ENCODE data around the gene PRMT7. TPM values are rescaled to one million over a fixed set of nuclear protein-coding genes. Genes with fewer than 3 reads are reported as not detected.

The PRMT7 gene
- total RNA-seq, 1 donor from 2014 or later: 36.7 TPM

- peaks cover 8% of the 10 kb centered on the region for H3K36me3 ChIP-seq (ENCODE audit: insufficient read depth, low read length)
- no peaks in the 10 kb centered on the region for H3K9me3 Mint-ChIP-seq (ENCODE audit: unreplicated experiment)
- peak overlapping the region; percentile 77 for H3K27ac ChIP-seq (ENCODE audit: low read depth, low read length)
- no peak for TF ChIP-seq EZH2 (IDR thresholded peaks at IDR 0.05; ENCODE audit: insufficient read depth, low read length)
- no peak for TF ChIP-seq CTCF (IDR thresholded peaks at IDR 0.05; ENCODE audit: insufficient read depth, low read depth, low read length)
- no peak for DNase-seq (ENCODE audit: low read depth)
- H3K4me3 ChIP-seq (ENCODE audit: insufficient read depth, low read depth, low read length): peak overlapping the region; percentile 92
- H3K79me2 ChIP-seq (ENCODE audit: insufficient read depth, low read length): peaks cover 71% of the 10 kb centered on the region
- peak overlapping the region; percentile 97 for H3K4me3 Mint-ChIP-seq (ENCODE audit: unreplicated experiment)
- FAIRE-seq: no peak
- H2AFZ ChIP-seq (ENCODE audit: low read depth, low read length): peak overlapping the region; percentile 95
- H3K4me2 ChIP-seq (ENCODE audit: low read length): peak overlapping the region; percentile 89
- H3K9ac ChIP-seq (ENCODE audit: low read length): peak overlapping the region; percentile 93
- H3K4me1 ChIP-seq (ENCODE audit: insufficient read depth, low read length): peaks cover 10% of the 10 kb centered on the region
- no peaks in the 10 kb centered on the region for H3K27me3 Mint-ChIP-seq (ENCODE audit: low read depth, unreplicated experiment)
- H3K36me3 Mint-ChIP-seq (ENCODE audit: low read depth, unreplicated experiment): peaks cover 6% of the 10 kb centered on the region
- H3K4me1 Mint-ChIP-seq (ENCODE audit: low read depth, unreplicated experiment): peaks cover 10% of the 10 kb centered on the region
- H3K27ac Mint-ChIP-seq (ENCODE audit: unreplicated experiment): peak overlapping the region; percentile 82
- H3K9me3 ChIP-seq (ENCODE audit: insufficient read depth, low read depth, low read length): no peaks in the 10 kb centered on the region
- no peaks in the 10 kb centered on the region for H3K27me3 ChIP-seq (ENCODE audit: insufficient read depth, low read length)
- peaks cover 15% of the 10 kb centered on the region for H4K20me1 ChIP-seq (ENCODE audit: insufficient read depth, low read length)
Measured at GRCh38 chr16:68310437-68310773, 414 bp upstream of the PRMT7 start.

GRCh38 chr16:68313116-68313515 is 2.3 kb downstream of the PRMT7 start:
- DNase-seq (ENCODE audit: low read depth) (no peak), FAIRE-seq (no peak)
- Histone ChIP-seq H3K27ac (ENCODE audit: low read depth, low read length) (no peak overlapping the region), H3K79me2 (ENCODE audit: insufficient read depth, low read length) (peaks cover 49% of the 10 kb centered on the region), H3K4me2 (ENCODE audit: low read length) (no peak overlapping the region), H3K4me3 (ENCODE audit: insufficient read depth, low read depth, low read length) (no peak overlapping the region), H3K27me3 (ENCODE audit: insufficient read depth, low read length) (no peaks in the 10 kb centered on the region), H3K9me3 (ENCODE audit: insufficient read depth, low read depth, low read length) (no peaks in the 10 kb centered on the region), H2AFZ (ENCODE audit: low read depth, low read length) (no peak overlapping the region), H3K4me1 (ENCODE audit: insufficient read depth, low read length) (peaks cover 10% of the 10 kb centered on the region), H4K20me1 (ENCODE audit: insufficient read depth, low read length) (peaks cover 14% of the 10 kb centered on the region), H3K36me3 (ENCODE audit: insufficient read depth, low read length) (peaks cover 6% of the 10 kb centered on the region), H3K9ac (ENCODE audit: low read length) (no peak overlapping the region)
- peaks cover 10% of the 10 kb centered on the region for H3K36me3 Mint-ChIP-seq (ENCODE audit: low read depth, unreplicated experiment)
- H3K27ac Mint-ChIP-seq (ENCODE audit: unreplicated experiment): no peak overlapping the region
- TF ChIP-seq EZH2 (IDR thresholded peaks at IDR 0.05; ENCODE audit: insufficient read depth, low read length): no peak
- TF ChIP-seq CTCF (IDR thresholded peaks at IDR 0.05; ENCODE audit: insufficient read depth, low read depth, low read length): no peak
- H3K9me3 Mint-ChIP-seq (ENCODE audit: unreplicated experiment): no peaks in the 10 kb centered on the region
- H3K27me3 Mint-ChIP-seq (ENCODE audit: low read depth, unreplicated experiment): no peaks in the 10 kb centered on the region
- no peak overlapping the region for H3K4me3 Mint-ChIP-seq (ENCODE audit: unreplicated experiment)
- peaks cover 10% of the 10 kb centered on the region for H3K4me1 Mint-ChIP-seq (ENCODE audit: low read depth, unreplicated experiment)

DNA sequence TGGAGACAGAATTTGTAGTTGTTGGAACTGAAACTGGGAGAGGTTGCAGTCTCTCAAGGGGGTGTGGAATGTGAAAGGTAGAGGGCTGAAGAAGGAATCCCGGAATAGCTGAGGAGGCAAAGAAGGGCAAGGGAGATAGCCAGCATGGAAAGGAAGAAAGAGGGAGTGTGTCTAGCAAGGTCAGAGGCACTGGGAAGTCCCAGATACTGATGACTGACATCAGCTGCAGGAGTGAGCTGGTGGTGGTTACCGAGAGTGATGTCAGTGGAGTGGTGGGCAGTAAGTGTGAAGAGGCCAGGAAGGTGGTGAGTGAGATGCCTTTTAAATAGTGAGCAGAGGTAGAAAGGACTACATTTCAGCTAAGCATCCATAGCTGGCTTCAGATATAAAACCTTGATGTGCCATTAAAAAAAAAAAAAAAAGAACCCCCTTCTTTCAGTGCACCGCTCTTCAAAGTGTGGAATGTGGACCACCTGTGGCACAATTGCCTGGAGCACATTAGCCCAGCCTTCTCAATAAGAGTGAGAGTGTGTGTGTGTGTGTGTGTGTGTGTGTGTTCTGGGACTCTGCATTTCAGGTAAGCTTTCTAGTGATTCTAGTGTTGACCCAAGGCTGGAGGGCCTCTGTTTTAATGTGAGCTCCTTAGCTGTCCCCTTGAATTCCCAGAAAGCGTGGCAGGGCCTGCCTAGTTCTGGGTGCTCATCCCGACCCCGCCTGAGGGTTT is 8.5 kb downstream of the PRMT7 start:
- H3K9ac ChIP-seq (ENCODE audit: low read length): no peak overlapping the region
- peaks cover 14% of the 10 kb centered on the region for H4K20me1 ChIP-seq (ENCODE audit: insufficient read depth, low read length)
- Mint-ChIP-seq H3K4me3 (ENCODE audit: unreplicated experiment) (no peak overlapping the region), H3K4me1 (ENCODE audit: low read depth, unreplicated experiment) (peaks cover 7% of the 10 kb centered on the region), H3K9me3 (ENCODE audit: unreplicated experiment) (no peaks in the 10 kb centered on the region), H3K27me3 (ENCODE audit: low read depth, unreplicated experiment) (no peaks in the 10 kb centered on the region), H3K27ac (ENCODE audit: unreplicated experiment) (no peak overlapping the region), H3K36me3 (ENCODE audit: low read depth, unreplicated experiment) (peaks cover 22% of the 10 kb centered on the region)
- peaks cover 6% of the 10 kb centered on the region for H3K79me2 ChIP-seq (ENCODE audit: insufficient read depth, low read length)
- no peak overlapping the region for H3K27ac ChIP-seq (ENCODE audit: low read depth, low read length)
- DNase-seq (ENCODE audit: low read depth) (no peak), FAIRE-seq (no peak)
- H3K4me2 ChIP-seq (ENCODE audit: low read length): no peak overlapping the region
- H3K36me3 ChIP-seq (ENCODE audit: insufficient read depth, low read length): peaks cover 10% of the 10 kb centered on the region
- no peak overlapping the region for H2AFZ ChIP-seq (ENCODE audit: low read depth, low read length)
- no peak overlapping the region for H3K4me3 ChIP-seq (ENCODE audit: insufficient read depth, low read depth, low read length)
- no peaks in the 10 kb centered on the region for H3K27me3 ChIP-seq (ENCODE audit: insufficient read depth, low read length)
- no peaks in the 10 kb centered on the region for H3K9me3 ChIP-seq (ENCODE audit: insufficient read depth, low read depth, low read length)
- TF ChIP-seq EZH2 (IDR thresholded peaks at IDR 0.05; ENCODE audit: insufficient read depth, low read length) (no peak), CTCF (IDR thresholded peaks at IDR 0.05; ENCODE audit: insufficient read depth, low read depth, low read length) (no peak)
- no peaks in the 10 kb centered on the region for H3K4me1 ChIP-seq (ENCODE audit: insufficient read depth, low read length)

All from astrocyte (in vitro differentiated cells and primary cell).